GM23338 (cell line): ENCODE results near the gene ARHGEF3. TPM values are rescaled to one million over a fixed set of nuclear protein-coding genes. Genes with fewer than 3 reads are reported as not detected.

Experiments
- ATAC-seq: fragments of 200-7000 bp; cut with Tn5 transposase; 3 replicates; pipeline ENCODE4 v1.9.1; 2020
- DNase-seq: peaks from one replicate; pipeline ENCODE4 v3.0.0-alpha.2; 2015; ENCODE audit warnings: low spot score
- H2AFZ ChIP-seq: fragments of 200-600 bp; sonication (generic); 2 replicates; pipeline ENCODE4 v1.8.0; 2016; ENCODE audit warnings: antibody characterized with exemption, mild to moderate bottlenecking, moderate library complexity
- H3F3A ChIP-seq: fragments of 200-600 bp; sonication (generic); replicated peaks from 2 replicates; pipeline ENCODE4 v1.8.0; 2017; ENCODE audit warnings: antibody characterized with exemption, mixed run types, low read depth
- H3K27ac ChIP-seq: fragments of 200-600 bp; sonication (generic); 2 replicates; pipeline ENCODE4 v1.6.1; 2016; ENCODE audit warnings: low read depth
- H3K27me3 ChIP-seq: fragments of 200-600 bp; sonication (generic); 2 replicates; pipeline ENCODE4 v1.8.0; 2016; ENCODE audit warnings: mild to moderate bottlenecking, mixed run types, moderate library complexity; ENCODE audit not compliant: insufficient read depth
- H3K36me3 ChIP-seq: fragments of 200-600 bp; sonication (generic); 2 replicates; pipeline ENCODE4 v1.8.0; 2016; ENCODE audit warnings: mild to moderate bottlenecking; ENCODE audit not compliant: insufficient read depth
- H3K4me1 ChIP-seq: fragments of 200-600 bp; sonication (generic); 2 replicates; pipeline ENCODE4 v1.8.0; 2016; ENCODE audit warnings: mild to moderate bottlenecking, moderate library complexity; ENCODE audit not compliant: insufficient read depth
- H3K4me2 ChIP-seq: fragments of 200-600 bp; sonication (generic); 2 replicates; pipeline ENCODE4 v1.7.1; 2017; ENCODE audit warnings: mixed run types
- H3K4me3 ChIP-seq: fragments of 200-600 bp; sonication (generic); 2 replicates; pipeline ENCODE4 v1.6.1; 2016; ENCODE audit warnings: mixed run types
- H3K79me2 ChIP-seq: fragments of 200-600 bp; sonication (generic); replicated peaks from 2 replicates; pipeline ENCODE4 v1.8.0; 2017; ENCODE audit warnings: mild to moderate bottlenecking; ENCODE audit not compliant: insufficient read depth
- H3K9me2 ChIP-seq: fragments of 200-600 bp; sonication (generic); 2 replicates; pipeline ENCODE4 v1.8.0; 2017; ENCODE audit not compliant: insufficient read depth
- H4K20me1 ChIP-seq: fragments of 200-600 bp; sonication (generic); replicated peaks from 2 replicates; pipeline ENCODE4 v1.8.0; 2017; ENCODE audit warnings: mild to moderate bottlenecking; ENCODE audit not compliant: insufficient read depth
- H3K27ac Mint-ChIP-seq: 2 replicates; pipeline ENCODE4 v1.8.0; 2020; ENCODE audit warnings: inconsistent platforms, mild to moderate bottlenecking, moderate library complexity, mixed read lengths
- H3K27me3 Mint-ChIP-seq: 3 replicates; pipeline ENCODE4 v1.8.0; 2022; ENCODE audit warnings: low read depth, mild to moderate bottlenecking, moderate library complexity, mixed read lengths, inconsistent platforms; ENCODE audit not compliant: insufficient read depth, poor library complexity
- H3K36me3 Mint-ChIP-seq: 3 replicates; pipeline ENCODE4 v1.8.0; 2021; ENCODE audit warnings: low read depth, mild to moderate bottlenecking, inconsistent platforms, moderate library complexity, mixed read lengths
- H3K4me1 Mint-ChIP-seq: 3 replicates; pipeline ENCODE4 v1.8.0; 2020; ENCODE audit warnings: mild to moderate bottlenecking, inconsistent platforms, mixed read lengths
- H3K4me3 Mint-ChIP-seq: 3 replicates; pipeline ENCODE4 v1.8.0; 2021; ENCODE audit warnings: moderate library complexity, mild to moderate bottlenecking, inconsistent platforms, mixed read lengths
- H3K9me3 Mint-ChIP-seq: 3 replicates; pipeline ENCODE4 v1.8.0; 2020; ENCODE audit warnings: moderate library complexity, mild to moderate bottlenecking, inconsistent platforms, mixed read lengths
- CREB1 ChIP-seq: fragments of 250-450 bp; sonication (Bioruptor Pico); IDR thresholded peaks from 2 replicates; pipeline ENCODE4 v1.5.0; 2020; ENCODE audit warnings: low read depth, mild to moderate bottlenecking, moderate library complexity
- CTCF ChIP-seq, 2 experiments: fragments of 200-600 bp in 1 of 2; sonication (generic) in 1 of 2; conservative IDR thresholded peaks; 2 replicates each; pipeline versions ENCODE4 v1.5.1 to v1.6.1; 2016 to 2017; ENCODE audit warnings: antibody characterized with exemption in 2 of 2, low read depth in 2 of 2, mild to moderate bottlenecking in 2 of 2, moderate library complexity in 1 of 2
- ETS1 ChIP-seq: IDR thresholded peaks from 2 replicates; pipeline ENCODE4 v1.6.1; 2016; ENCODE audit warnings: antibody characterized with exemption
- NANOG ChIP-seq: IDR thresholded peaks from 2 replicates; pipeline ENCODE4 v1.6.1; 2016; ENCODE audit warnings: antibody characterized with exemption, borderline replicate concordance
- REST ChIP-seq: IDR thresholded peaks from one replicate; pipeline ENCODE4 v1.6.1; 2018; ENCODE audit warnings: antibody characterized with exemption; ENCODE audit not compliant: unreplicated experiment
- ZNF114 ChIP-seq: fragments of 250-450 bp; sonication (Bioruptor Pico); IDR thresholded peaks from 2 replicates; pipeline ENCODE4 v1.5.0; 2020; ENCODE audit warnings: mild to moderate bottlenecking, moderate library complexity
- ZNF331 ChIP-seq: fragments of 250-450 bp; sonication (Bioruptor Pico); IDR thresholded peaks from 2 replicates; pipeline ENCODE4 v1.5.0; 2020; ENCODE audit warnings: low read depth, mild to moderate bottlenecking, moderate library complexity
- ZNF462 ChIP-seq: fragments of 250-450 bp; sonication (Bioruptor Pico); IDR thresholded peaks from 2 replicates; pipeline ENCODE4 v1.5.0; 2020; ENCODE audit warnings: mild to moderate bottlenecking, moderate library complexity
- polyA plus RNA-seq: library from polyadenylated mRNA; unstranded; fragments of >200 nt; fragmentation: Nextera tagmentation; extraction: Ambion mirVana; gene quantifications from 2 replicates; pipeline ENCODE4 v1.2.1, GENCODE V29; 2016
- total RNA-seq: library from RNA; depleted of rRNA; stranded (reverse); fragments of >200 nt; shearing (Covaris generic); gene quantifications from 2 replicates; pipeline ENCODE4 v1.2.3, GENCODE V29; 2014

Gene ARHGEF3
- total and polyA plus RNA-seq, 2 experiments from 2014 or later, result 5.0 to 5.1 TPM

GRCh38 chr3:56775445-56775837, 26.3 kb downstream of the ARHGEF3 start:
- H3K79me2 ChIP-seq, result no peaks in the 10 kb centered on the region
- Mint-ChIP-seq H3K36me3 (no peaks in the 10 kb centered on the region), H3K9me3 (no peaks in the 10 kb centered on the region; the same call in 2 of the 3 replicates), H3K27me3 (no peaks in the 10 kb centered on the region), H3K4me1 (peaks cover 3% of the 10 kb centered on the region; the same call in 1 of the 3 replicates), H3K4me3 (no peak overlapping the region), H3K27ac (no peak overlapping the region)
- H3K9me2 ChIP-seq, result no peaks in the 10 kb centered on the region
- H2AFZ ChIP-seq, result no peak overlapping the region
- no peak overlapping the region for H3K4me2 ChIP-seq
- DNase-seq, result no peak
- no peak overlapping the region for H3K27ac ChIP-seq
- peaks cover 3% of the 10 kb centered on the region; the same call in 1 of the 2 replicates for H4K20me1 ChIP-seq
- H3K4me3 ChIP-seq, result no peak overlapping the region
- no peaks in the 10 kb centered on the region for H3K36me3 ChIP-seq
- TF ChIP-seq ETS1, result no peak
- H3K27me3 ChIP-seq, result no peaks in the 10 kb centered on the region
- ATAC-seq, result no peak
- no peaks in the 10 kb centered on the region for H3F3A ChIP-seq
- H3K4me1 ChIP-seq, result no peaks in the 10 kb centered on the region

- no peaks in the 10 kb centered on the region for H3K79me2 ChIP-seq
- peaks cover 3% of the 10 kb centered on the region; the same call in 1 of the 3 replicates for H3K4me1 Mint-ChIP-seq
- no peaks in the 10 kb centered on the region for H3K36me3 Mint-ChIP-seq
- no peaks in the 10 kb centered on the region for H3K9me2 ChIP-seq
- H3K27me3 Mint-ChIP-seq, result no peaks in the 10 kb centered on the region
- peaks cover 3% of the 10 kb centered on the region; the same call in 1 of the 2 replicates for H4K20me1 ChIP-seq
- ATAC-seq (no peak), DNase-seq (no peak)
- H3K36me3 ChIP-seq, result no peaks in the 10 kb centered on the region
- H3K27ac Mint-ChIP-seq, result no peak overlapping the region
- no peak overlapping the region for H3K4me3 ChIP-seq
- H3K4me3 Mint-ChIP-seq, result no peak overlapping the region
- no peak overlapping the region for H3K4me2 ChIP-seq
- no peaks in the 10 kb centered on the region; the same call in 2 of the 3 replicates for H3K9me3 Mint-ChIP-seq
- H3F3A ChIP-seq, result no peaks in the 10 kb centered on the region
- H3K4me1 ChIP-seq, result no peaks in the 10 kb centered on the region
- H3K27ac ChIP-seq, result no peak overlapping the region
- H2AFZ ChIP-seq, result no peak overlapping the region
- H3K27me3 ChIP-seq, result no peaks in the 10 kb centered on the region
- no peak for TF ChIP-seq ZNF462
- no peak for TF ChIP-seq NANOG
- no peak for TF ChIP-seq REST
- no peak for TF ChIP-seq ZNF331 (CRISPR knock-in tag)
- TF ChIP-seq CTCF (conservative IDR thresholded peaks at IDR 0.05; ENCODE audit: low read depth in 2 of 2), result no peak
- TF ChIP-seq ZNF114 (CRISPR knock-in tag), result no peak
- TF ChIP-seq CREB1 (CRISPR knock-in tag), result no peak
Observed at GRCh38 chr3:56773986-56774385, 27.8 kb downstream of the ARHGEF3 start.
